GM21447 (cell line): ENCODE results near the gene KAZN.

Source experiments
- ATAC-seq: cut with Tn5 transposase; IDR thresholded peaks from one replicate; pipeline ENCODE4 v1.9.1; 2021; ENCODE audit not compliant: unreplicated experiment

The KAZN gene

DNA sequence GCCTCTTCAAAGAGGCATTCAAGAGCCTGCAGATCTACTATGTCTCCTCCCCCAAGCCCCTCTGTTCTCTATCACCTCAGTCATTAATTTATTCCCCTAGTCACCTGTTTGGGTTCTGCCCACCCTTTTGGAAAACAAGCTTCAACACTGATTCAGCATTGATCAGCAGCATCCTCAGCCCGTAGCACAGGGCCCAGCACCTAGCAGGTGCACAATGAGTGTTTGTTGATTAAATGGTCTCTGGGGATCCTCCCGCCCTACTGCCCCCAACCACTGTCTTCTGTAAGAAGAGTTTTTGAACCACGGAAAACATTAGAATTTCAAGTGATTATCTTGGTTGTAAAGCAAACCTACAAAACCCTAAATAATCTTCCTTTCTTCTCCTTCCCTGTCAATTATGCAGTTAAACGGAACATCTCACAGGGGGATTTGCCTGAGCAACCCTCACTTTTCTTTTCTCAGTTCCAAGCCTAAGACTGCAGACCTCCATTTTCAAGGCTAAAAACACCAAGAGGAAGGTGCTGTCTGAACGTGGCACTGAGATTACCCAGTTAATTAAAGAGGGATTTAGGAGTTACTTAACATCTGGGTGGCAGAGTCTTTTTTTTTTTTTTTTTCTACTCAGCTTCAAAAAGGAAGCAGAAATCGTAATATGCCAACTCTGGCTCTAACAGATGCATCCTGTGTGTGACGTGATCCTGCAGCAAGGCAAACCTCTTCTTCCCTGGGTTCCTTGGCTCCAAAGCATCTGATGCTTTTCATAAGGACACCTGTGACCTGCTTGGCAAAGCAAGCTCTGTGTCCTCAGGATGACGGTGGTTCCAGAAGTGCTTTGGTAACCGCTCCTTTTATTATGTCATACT lies 163.0 kb downstream of the KAZN start:
- no peak for ATAC-seq

- ATAC-seq = no peak
Observed at GRCh38 chr1:14763977-14764376, 165.5 kb downstream of the KAZN start.

DNA sequence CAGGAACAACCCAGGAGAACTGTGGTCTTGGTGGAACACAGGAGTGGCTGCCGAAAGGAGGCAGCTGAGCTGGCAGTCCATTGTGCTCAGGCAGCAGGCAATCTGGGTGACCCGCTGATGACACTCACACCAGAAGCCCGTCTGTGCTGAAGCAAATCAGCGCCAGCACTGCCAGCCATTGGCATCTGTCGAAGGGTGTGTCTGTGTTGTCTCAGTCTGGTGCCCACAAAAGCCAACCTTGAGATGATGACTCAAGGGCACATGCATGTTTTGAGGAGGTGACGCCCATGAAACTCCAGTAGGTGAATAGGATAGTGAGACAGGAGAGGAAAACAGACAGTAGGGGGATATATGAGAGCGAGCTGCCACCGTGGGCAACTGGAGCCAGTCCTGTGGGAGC lies 167.3 kb downstream of the KAZN start:
- ATAC-seq = no peak

DNA sequence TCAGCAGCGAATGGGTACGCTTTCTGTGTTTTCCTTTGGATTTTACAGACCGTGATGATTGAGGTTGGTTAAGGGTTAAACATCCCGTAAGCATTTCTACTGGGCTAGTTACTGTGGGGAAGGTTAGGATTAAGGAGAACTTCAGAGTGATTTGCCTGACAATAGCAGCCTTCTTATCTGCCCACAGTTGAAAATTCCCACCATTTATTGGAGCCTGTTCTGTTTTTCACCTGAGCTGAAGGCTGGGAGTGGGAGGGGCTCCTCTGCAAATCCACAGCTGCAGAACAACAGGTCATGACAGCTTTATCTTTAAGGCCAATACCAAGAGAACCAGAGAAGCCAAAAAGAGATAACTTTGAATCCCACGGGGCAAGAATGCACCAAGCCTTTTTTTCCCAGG lies 168.6 kb downstream of the KAZN start:
- no peak for ATAC-seq

DNA sequence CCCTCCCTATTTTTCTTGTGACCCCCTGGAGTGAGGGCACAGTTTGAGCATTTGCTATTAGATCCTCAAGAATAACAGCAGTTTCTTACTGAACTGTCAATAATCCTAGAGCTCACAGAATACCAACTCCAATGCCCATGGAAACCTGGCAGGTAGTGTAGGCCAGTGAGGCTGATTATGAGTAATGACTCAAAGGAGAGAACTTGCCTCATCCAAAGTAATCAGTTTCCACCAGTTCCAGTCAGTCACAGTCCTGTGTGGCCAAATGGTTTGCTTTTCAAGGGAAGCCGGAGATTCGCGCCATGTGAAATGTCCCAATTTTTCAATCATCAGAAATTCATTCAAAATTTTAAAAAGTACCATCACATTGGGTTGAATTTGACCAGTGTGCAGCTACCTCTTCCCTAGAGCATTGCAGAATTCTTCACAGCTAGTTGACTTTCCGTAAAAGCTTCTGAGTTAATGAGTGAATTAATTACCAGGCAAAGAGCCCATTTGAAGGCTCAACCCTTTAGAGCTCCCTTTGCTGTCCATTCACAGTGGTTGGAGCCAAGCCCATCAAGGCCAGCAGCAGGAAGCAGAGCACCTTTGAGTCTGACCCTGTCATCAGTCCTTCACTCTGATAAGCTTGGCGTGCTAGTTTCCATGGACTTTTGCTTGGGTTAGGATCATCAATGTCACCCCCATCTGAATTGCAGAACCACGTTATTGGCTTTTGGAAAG lies 170.3 kb downstream of the KAZN start:
- ATAC-seq = no peak

DNA sequence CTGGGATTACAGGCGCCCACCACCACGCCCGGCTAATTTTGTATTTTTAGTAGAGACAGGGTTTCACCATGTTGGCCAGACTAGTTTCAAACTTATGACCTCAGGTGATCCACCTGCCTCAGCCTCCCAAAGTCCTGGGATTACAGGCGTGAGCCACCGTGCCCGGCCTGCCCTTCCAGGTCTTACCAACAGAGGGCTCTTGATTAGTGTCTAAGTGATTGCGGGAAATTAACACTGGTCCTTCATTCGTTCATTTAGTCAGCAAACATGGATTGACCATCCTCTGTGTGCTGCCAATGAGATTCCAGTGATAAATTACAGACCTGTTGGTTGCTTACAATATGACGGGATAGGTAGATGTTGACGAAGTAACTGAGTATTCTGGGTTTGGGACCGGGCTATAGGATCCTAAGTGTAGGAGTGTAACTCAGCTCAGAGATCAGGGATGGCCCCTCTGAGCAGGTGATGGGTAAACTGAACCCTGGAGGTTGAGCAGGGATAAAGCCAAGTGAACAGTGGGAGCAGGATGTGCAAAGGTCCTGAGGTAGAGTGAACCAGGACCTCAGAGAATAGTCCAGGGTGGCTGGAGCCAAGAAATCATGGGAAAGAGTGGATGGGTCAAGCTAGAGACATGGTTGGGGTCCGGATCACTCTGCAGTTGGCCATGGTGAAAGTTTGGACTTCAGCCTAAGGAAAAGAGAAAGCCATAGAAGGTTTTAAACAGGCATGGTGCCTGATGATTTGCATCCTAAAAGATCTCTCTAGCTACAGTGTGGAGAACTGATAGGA lies 171.2 kb downstream of the KAZN start:
- ATAC-seq = no peak

GRCh38 chr1:14773396-14774025 lies 175.0 kb downstream of the KAZN start:
- no peak for ATAC-seq

GRCh38 chr1:14774225-14774624 lies 175.7 kb downstream of the KAZN start:
- ATAC-seq = no peak

- ATAC-seq = no peak
Observed at GRCh38 chr1:14774988-14775387, 176.5 kb downstream of the KAZN start.

GRCh38 chr1:14775434-14775833 lies 176.9 kb downstream of the KAZN start:
- ATAC-seq = no peak

- ATAC-seq = no peak
Observed at GRCh38 chr1:14777516-14778506, 179.3 kb downstream of the KAZN start.

DNA sequence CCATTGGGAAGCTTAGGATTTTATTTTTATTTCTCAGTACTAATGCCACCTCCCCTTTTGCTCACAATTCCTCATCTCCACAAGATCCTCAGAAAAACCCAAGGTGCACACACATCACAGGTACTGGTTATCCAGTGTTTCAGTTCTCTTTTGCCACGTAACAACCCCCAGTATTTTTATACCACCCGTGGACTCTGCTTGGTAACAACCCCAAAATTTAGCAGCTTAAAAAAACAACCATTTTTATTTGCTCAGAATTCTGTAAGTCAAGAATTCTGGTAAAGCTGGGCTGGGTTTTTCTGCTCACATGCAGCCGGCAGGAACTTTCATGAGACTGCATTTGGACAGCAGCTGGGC lies 180.0 kb downstream of the KAZN start:
- ATAC-seq = no peak

DNA sequence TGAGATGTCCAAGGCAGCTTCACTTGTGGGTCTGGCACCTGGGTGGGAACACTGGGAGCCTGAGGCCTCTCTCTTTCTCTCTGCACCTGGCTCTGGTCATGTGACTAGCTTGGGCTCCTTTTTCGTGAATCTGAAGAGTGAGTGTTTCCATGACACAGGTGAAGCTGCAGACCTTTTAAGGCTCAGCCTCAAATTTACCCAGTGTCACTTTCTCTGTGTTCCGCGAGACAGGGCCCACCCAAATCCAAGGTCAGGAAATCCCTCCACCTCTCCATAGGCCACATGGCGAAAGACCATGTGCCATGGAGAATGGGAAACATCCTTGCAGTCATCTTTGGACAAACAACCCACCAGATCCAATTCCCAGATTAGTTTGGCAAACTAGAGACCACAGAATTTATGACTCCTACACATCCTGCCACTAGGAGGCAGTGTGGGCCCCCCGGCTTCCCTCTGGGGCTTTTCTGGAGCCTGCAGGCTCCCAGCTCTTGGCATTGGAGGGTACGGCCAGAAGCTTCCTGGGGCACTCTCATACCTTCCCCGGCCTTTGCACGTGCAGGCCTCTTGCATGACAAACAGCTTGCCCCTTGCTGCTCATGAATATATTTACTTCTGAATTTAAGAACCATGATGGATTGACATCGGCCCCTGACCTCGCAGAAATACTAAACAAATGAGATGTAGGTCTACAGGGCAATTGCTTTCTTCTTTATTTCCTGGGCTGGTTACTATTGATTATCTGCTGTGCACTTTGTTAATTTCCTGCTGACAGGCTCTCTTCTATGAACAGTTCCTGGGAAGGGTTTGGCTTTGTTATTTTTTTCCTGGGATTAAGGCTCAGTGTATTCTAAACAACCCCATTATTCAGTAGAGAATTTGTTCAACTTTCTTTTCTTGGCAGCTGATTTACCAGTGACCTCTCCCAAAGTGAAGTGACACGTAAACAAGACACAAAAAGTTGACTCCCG lies 180.7 kb downstream of the KAZN start:
- no peak for ATAC-seq

DNA sequence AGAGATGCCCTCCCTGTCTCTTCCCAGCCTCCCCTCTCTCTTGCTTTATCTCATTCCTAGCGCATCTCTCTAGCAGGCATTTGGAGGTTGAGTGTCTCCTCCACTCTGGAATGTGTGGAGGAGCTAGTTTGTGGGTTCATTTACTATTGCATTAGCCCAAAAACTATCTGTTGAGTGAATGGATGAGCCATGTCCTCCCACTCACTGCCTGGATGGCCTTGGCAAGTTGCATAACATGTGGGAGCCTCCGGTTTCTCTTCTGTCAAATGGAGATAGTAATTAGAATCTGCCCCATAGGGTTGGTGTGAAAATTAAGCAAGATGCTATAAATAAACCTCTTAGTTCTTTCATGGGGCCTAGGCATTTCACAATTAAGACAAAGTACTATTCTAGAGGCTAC lies 181.8 kb downstream of the KAZN start:
- no peak for ATAC-seq

GRCh38 chr1:14781811-14782210 lies 183.3 kb downstream of the KAZN start:
- ATAC-seq = no peak

GRCh38 chr1:14782741-14783591 lies 184.5 kb downstream of the KAZN start:
- ATAC-seq = no peak

DNA sequence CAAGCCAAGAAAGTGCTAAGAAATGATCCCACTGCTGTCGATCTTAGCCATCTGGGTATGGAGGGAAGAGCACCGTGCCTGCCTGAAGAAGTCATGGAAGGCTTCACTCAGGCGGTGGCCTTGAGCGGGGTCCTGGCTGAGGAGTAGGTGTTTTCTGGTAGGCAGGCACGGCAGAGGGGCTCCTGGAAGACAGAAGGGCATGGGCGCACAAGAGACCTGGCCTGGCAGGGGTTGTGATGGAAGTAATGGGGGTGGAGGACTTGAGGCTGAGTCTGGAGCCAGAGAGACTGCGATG lies 185.1 kb downstream of the KAZN start:
- no peak for ATAC-seq
